Measurements from ENCODE around the gene ATP13A3.
"Not testable (repeated sequence)": the region's sequence is repeated elsewhere in the genome, so short reads cannot be mapped to it uniquely, and the experiment has no call there.

ATP13A3 gene

GRCh38 chr3:194508491-194509453 lies 22.0 kb upstream of the ATP13A3 start:
- H3K4me3 Mint-ChIP-seq: no peak overlapping the region
- H3K9me3 Mint-ChIP-seq (ENCODE audit: low read depth): no peaks in the 10 kb centered on the region
- H3K27ac Mint-ChIP-seq: no peak overlapping the region
- H3K36me3 Mint-ChIP-seq: no peaks in the 10 kb centered on the region
- H3K4me1 Mint-ChIP-seq (ENCODE audit: low read depth): no peaks in the 10 kb centered on the region
- H3K27me3 Mint-ChIP-seq: no peaks in the 10 kb centered on the region

DNA sequence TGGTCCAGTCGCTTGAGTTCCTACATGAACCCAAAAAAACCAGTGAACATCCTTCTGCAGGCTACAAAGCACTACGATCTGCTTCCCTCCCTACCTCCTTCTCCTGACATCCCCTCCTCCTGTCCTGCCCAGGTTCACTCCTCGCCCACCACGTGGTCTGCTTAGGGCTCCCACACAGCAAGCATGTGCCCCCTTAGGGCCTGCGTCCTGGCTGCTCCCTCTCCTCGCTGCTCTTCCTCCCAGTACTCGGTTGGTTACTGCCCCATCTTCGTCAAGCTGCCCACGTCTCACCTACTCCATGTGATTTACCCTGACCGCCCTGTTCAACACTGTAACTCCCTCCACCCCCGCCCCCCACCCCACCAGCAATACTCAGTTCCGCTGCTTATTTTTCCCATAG lies 20.8 kb upstream of the ATP13A3 start:
- no peak overlapping the region for H3K4me3 Mint-ChIP-seq

GRCh38 chr3:194505791-194506415 lies 19.1 kb upstream of the ATP13A3 start:
- H3K9me3 Mint-ChIP-seq (ENCODE audit: low read depth): no peaks in the 10 kb centered on the region
- H3K36me3 Mint-ChIP-seq: peaks cover 2% of the 10 kb centered on the region
- H3K4me1 Mint-ChIP-seq (ENCODE audit: low read depth): no peaks in the 10 kb centered on the region
- no peak overlapping the region for H3K4me3 Mint-ChIP-seq
- H3K27me3 Mint-ChIP-seq: no peaks in the 10 kb centered on the region
- no peak overlapping the region for H3K27ac Mint-ChIP-seq

More for the DNA sequence above, 20.8 kb upstream of the ATP13A3 start:
- Mint-ChIP-seq H3K4me1 (ENCODE audit: low read depth) (no peaks in the 10 kb centered on the region), H3K27ac (no peak overlapping the region), H3K36me3 (no peaks in the 10 kb centered on the region), H3K27me3 (no peaks in the 10 kb centered on the region), H3K9me3 (ENCODE audit: low read depth) (no peaks in the 10 kb centered on the region)

GRCh38 chr3:194504861-194505260 lies 18.1 kb upstream of the ATP13A3 start:
- Mint-ChIP-seq H3K9me3 (ENCODE audit: low read depth) (no peaks in the 10 kb centered on the region), H3K27me3 (no peaks in the 10 kb centered on the region), H3K4me1 (ENCODE audit: low read depth) (no peaks in the 10 kb centered on the region), H3K36me3 (peaks cover 3% of the 10 kb centered on the region), H3K4me3 (no peak overlapping the region), H3K27ac (no peak overlapping the region)

GRCh38 chr3:194504146-194504545 lies 17.3 kb upstream of the ATP13A3 start:
- Mint-ChIP-seq H3K9me3 (ENCODE audit: low read depth) (no peaks in the 10 kb centered on the region), H3K4me3 (no peak overlapping the region), H3K36me3 (peaks cover 3% of the 10 kb centered on the region), H3K27ac (no peak overlapping the region), H3K27me3 (no peaks in the 10 kb centered on the region), H3K4me1 (ENCODE audit: low read depth) (no peaks in the 10 kb centered on the region)

- Mint-ChIP-seq H3K4me3 (no peak overlapping the region), H3K27ac (no peak overlapping the region), H3K4me1 (ENCODE audit: low read depth) (no peaks in the 10 kb centered on the region), H3K36me3 (peaks cover 3% of the 10 kb centered on the region), H3K27me3 (no peaks in the 10 kb centered on the region), H3K9me3 (ENCODE audit: low read depth) (no peaks in the 10 kb centered on the region)
These were observed 16.3 kb upstream of the ATP13A3 start for GRCh38 chr3:194503081-194503531.

DNA sequence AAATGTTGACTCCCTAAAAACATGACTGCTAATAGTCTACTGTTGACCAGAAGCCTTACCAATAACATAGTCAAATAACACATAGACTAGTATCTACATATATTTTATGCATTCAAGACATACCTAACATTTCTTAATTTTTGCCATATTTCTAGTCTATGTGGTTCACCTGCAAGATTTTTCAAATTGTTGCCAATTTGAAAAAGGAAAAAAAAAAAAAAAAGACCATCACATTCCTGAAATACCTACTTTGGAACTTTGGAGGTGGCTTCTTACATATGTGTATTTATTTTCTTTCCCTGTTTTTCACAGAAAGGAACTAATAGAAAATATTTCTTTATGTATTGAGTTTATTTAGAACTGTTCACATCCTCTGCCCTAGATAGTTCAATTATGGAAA lies 13.4 kb upstream of the ATP13A3 start:
- Mint-ChIP-seq H3K4me1 (ENCODE audit: low read depth) (peaks cover 10% of the 10 kb centered on the region), H3K9me3 (ENCODE audit: low read depth) (no peaks in the 10 kb centered on the region), H3K27me3 (no peaks in the 10 kb centered on the region), H3K4me3 (no peak overlapping the region), H3K27ac (no peak overlapping the region), H3K36me3 (peaks cover 3% of the 10 kb centered on the region)

GRCh38 chr3:194499516-194499915 lies 12.7 kb upstream of the ATP13A3 start:
- H3K4me3 Mint-ChIP-seq; H3K27me3 Mint-ChIP-seq; H3K9me3 Mint-ChIP-seq (ENCODE audit: low read depth); H3K4me1 Mint-ChIP-seq (ENCODE audit: low read depth); H3K27ac Mint-ChIP-seq; H3K36me3 Mint-ChIP-seq: not testable (repeated sequence)

DNA sequence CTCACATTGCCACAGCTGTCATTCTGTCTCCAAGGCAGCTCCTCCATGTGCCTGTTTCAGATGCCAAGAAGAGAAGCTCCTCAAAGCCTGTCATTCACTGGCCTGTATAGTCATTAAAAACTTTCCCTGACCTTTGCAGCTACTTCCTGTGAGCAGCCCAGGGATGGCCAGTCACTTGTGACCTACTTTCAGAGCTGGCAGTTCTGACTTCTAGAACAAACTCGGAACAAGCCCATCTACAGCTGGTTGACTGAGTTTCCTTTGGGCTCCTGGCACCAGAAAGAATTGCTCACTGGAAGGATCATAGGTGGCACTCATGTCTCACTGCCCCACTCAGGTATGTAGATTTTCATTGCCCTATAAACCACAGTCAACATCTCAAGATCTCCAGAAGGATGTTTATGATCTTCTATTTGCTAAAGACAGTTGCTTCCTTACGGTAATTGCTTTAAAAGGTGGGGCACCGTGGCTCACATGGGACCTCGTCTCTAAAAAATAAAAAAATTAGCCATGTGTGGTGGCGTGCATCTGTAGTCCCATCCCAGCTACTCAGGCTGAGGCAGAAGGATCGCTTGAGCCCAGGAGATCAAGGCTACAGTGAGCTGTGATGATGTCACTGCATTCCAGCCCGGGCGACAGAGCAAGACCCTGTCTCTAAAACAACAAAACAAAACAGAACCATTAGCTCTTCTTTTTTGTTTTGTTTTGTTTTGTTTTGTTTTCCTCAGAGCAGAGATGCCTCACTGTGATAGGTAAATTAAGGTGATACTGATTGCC lies 11.2 kb upstream of the ATP13A3 start:
- H3K9me3 Mint-ChIP-seq (ENCODE audit: low read depth): no peaks in the 10 kb centered on the region
- peaks cover 10% of the 10 kb centered on the region for H3K4me1 Mint-ChIP-seq (ENCODE audit: low read depth)
- no peaks in the 10 kb centered on the region for H3K27me3 Mint-ChIP-seq
- peaks cover 3% of the 10 kb centered on the region for H3K36me3 Mint-ChIP-seq
- H3K27ac Mint-ChIP-seq: no peak overlapping the region
- no peak overlapping the region for H3K4me3 Mint-ChIP-seq

DNA sequence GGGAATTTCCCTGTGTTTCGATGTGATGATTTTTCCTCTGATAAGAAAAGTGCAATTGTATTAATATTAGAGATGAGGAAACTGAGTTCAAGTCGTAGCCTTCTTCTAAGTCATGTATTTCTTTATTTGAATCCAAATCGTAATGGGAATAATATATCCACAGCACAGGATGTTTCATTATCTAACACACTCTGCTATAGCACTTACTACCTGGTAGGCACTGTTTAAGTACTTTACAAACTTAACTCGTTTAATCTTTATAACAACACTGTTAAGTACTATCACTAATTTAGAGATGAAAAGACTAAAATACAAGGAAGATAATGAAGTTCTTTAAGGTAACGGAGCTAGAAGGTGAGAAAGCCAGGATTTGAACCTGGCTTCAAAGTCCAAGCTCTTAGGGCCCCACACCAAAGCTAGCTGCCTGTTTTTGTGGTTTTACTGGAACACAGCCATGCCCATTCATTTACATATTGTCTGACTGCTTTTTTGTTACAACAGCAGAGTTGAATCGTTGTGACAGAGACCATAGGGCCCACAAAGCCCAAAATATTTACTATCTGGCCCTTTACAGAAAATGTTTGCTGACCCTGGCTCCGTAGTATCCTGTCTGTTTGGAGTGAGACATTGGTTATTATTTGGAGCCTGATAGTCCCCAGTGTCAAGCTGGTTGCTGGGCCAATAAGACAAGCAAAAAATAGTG lies 9.6 kb upstream of the ATP13A3 start:
- no peak overlapping the region for H3K4me3 Mint-ChIP-seq
- H3K9me3 Mint-ChIP-seq (ENCODE audit: low read depth): no peaks in the 10 kb centered on the region
- peaks cover 12% of the 10 kb centered on the region for H3K4me1 Mint-ChIP-seq (ENCODE audit: low read depth)
- H3K27ac Mint-ChIP-seq: peak overlapping the region; percentile 2
- H3K27me3 Mint-ChIP-seq: no peaks in the 10 kb centered on the region
- peaks cover 3% of the 10 kb centered on the region for H3K36me3 Mint-ChIP-seq

DNA sequence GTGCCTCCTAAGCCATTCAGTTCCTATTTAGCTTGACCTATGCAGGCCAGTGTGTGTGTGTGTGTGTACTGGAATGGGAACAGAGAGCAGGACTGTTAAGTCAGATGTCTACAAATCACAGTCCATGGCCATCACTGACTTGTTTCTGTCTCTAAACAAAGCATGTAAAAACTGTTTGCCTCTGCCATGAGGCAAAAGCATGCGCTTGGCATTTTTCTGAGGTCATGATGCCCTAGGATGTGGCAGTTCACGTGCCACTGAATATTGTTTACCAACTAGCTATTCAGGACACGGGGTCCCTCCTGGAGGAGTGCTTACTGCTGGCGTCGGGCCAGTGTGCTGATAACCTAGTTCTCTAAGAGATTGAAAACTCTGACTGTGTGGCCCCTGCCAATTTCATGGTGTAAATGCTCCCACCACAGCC lies 8.2 kb upstream of the ATP13A3 start:
- Mint-ChIP-seq H3K27ac (no peak overlapping the region), H3K4me1 (ENCODE audit: low read depth) (peaks cover 17% of the 10 kb centered on the region), H3K4me3 (no peak overlapping the region), H3K27me3 (no peaks in the 10 kb centered on the region), H3K9me3 (ENCODE audit: low read depth) (no peaks in the 10 kb centered on the region), H3K36me3 (no peaks in the 10 kb centered on the region)

DNA sequence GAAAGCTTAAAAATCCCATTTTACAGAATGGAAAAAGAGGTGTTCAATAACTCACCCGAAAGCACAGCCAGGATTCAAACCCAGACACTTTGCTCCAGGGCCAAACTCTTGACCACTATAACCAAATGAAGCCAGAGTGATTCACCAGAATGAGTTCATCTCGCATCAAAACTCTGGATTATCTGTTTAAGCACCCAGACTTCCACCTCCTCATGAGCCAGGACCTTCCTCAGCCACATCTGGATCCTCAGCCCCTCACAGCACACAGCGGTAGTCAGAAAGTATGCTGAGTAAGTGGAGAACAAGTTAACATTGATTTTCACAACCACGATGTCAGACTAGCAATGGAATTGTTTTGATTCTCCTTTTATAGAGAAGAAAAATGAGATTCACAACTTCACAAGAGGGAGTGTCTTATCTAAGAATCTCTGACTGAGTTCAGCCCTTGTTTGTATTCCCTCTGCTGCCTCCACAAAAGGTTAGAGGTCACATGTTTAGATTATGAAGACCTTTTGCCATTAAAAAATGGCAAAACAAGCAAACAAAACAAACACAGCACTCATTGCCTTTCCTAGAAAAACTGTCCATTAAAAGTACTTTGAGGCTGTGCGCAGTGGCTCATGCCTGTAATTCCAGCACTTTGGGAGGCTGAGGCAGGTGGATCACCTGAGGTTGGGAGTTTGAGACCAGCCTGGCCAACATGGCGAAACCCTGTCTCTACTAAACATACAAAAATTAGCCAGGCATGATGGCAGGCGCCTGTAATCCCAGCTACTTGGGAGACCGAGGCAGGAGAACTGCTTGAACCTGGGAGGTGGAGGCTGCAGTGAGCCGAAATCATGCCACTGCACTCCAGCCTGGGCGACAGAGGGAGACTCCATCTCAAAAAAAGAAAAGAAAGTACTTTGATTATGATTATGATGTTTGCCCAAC lies 7.5 kb upstream of the ATP13A3 start:
- not testable (repeated sequence) for H3K27ac Mint-ChIP-seq; H3K9me3 Mint-ChIP-seq (ENCODE audit: low read depth); H3K36me3 Mint-ChIP-seq; H3K27me3 Mint-ChIP-seq; H3K4me3 Mint-ChIP-seq
- H3K4me1 Mint-ChIP-seq (ENCODE audit: low read depth): peaks cover 20% of the 10 kb centered on the region

- Mint-ChIP-seq H3K36me3 (no peaks in the 10 kb centered on the region), H3K9me3 (ENCODE audit: low read depth) (no peaks in the 10 kb centered on the region), H3K4me3 (no peak overlapping the region), H3K4me1 (ENCODE audit: low read depth) (peaks cover 37% of the 10 kb centered on the region), H3K27me3 (no peaks in the 10 kb centered on the region), H3K27ac (no peak overlapping the region)
These were observed 5.2 kb upstream of the ATP13A3 start for GRCh38 chr3:194492001-194492400.
